IPS-15b (cell line): ENCODE data around the gene PLEKHA7.
"Not testable (repeated sequence)": the region's sequence is repeated elsewhere in the genome, so short reads cannot be mapped to it uniquely, and the experiment has no call there.

Source experiments
- H3K27me3 ChIP-seq: one replicate; pipeline ENCODE4 v1.6.1; 2013; ENCODE audit warnings: low read length; ENCODE audit not compliant: control insufficient read depth, insufficient read depth
- H3K36me3 ChIP-seq: one replicate; pipeline ENCODE4 v1.6.1; 2013; ENCODE audit warnings: low read length; ENCODE audit not compliant: control insufficient read depth, insufficient read depth
- H3K4me1 ChIP-seq: one replicate; pipeline ENCODE4 v1.6.1; 2013; ENCODE audit warnings: mild to moderate bottlenecking, low read length; ENCODE audit not compliant: control insufficient read depth, insufficient read depth
- H3K4me3 ChIP-seq: one replicate; pipeline ENCODE4 v1.5.1; 2013; ENCODE audit warnings: low read depth, low read length
- H3K9ac ChIP-seq: one replicate; pipeline ENCODE4 v1.6.1; 2013; ENCODE audit warnings: low read depth, mild to moderate bottlenecking, low read length
- H3K9me3 ChIP-seq: one replicate; pipeline ENCODE4 v1.6.1; 2013; ENCODE audit warnings: mild to moderate bottlenecking, low read length; ENCODE audit not compliant: control insufficient read depth, insufficient read depth

PLEKHA7 gene

GRCh38 chr11:16912692-16913111 is 101.5 kb downstream of the PLEKHA7 start:
- no peak overlapping the region for H3K9ac ChIP-seq
- H3K36me3 ChIP-seq = no peaks in the 10 kb centered on the region
- peaks cover 3% of the 10 kb centered on the region for H3K4me1 ChIP-seq
- H3K27me3 ChIP-seq = no peaks in the 10 kb centered on the region
- H3K9me3 ChIP-seq = no peaks in the 10 kb centered on the region
- no peak overlapping the region for H3K4me3 ChIP-seq

DNA sequence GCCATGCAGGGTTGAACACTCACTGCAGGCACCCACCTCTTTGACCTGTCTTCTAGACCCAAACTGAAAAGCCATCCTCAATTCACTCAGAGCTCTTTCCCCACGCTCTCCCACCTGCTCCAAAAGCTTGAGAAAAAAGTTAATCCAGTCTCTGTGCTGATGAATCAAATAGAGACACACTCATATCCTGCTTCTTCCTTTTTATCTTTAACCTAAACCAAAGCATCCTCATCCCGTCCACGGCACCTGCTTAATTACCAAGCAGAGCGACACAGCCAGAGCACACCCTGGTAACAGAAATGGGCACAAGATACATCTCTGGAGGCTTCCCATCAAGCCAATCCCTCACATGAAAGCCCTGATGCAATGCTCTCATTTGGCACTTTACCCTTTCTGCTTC is 102.6 kb downstream of the PLEKHA7 start:
- H3K36me3 ChIP-seq = no peaks in the 10 kb centered on the region
- no peaks in the 10 kb centered on the region for H3K9me3 ChIP-seq
- H3K4me3 ChIP-seq = no peak overlapping the region
- peaks cover 3% of the 10 kb centered on the region for H3K4me1 ChIP-seq
- no peak overlapping the region for H3K9ac ChIP-seq
- H3K27me3 ChIP-seq = no peaks in the 10 kb centered on the region

GRCh38 chr11:16911186-16911585 is 103.0 kb downstream of the PLEKHA7 start:
- Histone ChIP-seq H3K4me1 (peaks cover 3% of the 10 kb centered on the region), H3K9ac (no peak overlapping the region)

DNA sequence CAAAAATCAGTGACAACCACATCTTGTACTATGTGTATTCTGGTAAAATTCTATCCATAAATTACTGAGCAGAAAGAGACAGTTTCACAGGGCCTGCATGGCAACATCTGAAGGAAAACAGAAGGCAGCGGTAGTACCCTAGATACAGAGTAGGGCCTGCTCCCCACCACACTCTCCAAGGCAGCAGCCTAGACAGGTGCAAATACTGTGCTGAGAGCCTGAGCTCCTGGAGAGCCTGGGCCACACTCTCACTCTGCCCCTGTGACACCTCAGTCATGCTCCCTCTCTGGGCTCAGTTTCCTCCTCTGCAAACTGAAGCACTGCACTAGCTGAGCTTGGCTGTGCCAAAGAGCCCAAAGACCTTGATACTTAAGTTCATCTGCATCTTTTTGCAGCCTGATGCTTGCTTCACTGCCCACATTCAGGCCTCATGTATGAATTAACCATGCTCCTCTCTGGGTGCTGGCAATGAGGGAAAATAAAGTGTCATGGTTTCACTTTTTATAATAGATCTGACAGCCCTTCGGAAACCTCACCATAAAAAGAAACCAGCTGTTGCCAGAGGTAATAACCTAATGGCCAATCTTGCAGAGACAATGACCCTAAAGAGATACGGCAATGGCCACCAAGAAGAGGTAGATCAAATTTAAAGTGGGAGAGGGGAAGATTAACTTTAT is 104.7 kb downstream of the PLEKHA7 start:
- no peaks in the 10 kb centered on the region for H3K27me3 ChIP-seq
- no peak overlapping the region for H3K9ac ChIP-seq
- H3K4me3 ChIP-seq = no peak overlapping the region
- H3K9me3 ChIP-seq = no peaks in the 10 kb centered on the region
- H3K36me3 ChIP-seq = no peaks in the 10 kb centered on the region
- peaks cover 3% of the 10 kb centered on the region for H3K4me1 ChIP-seq

More at GRCh38 chr11:16911186-16911585, 103.0 kb downstream of the PLEKHA7 start:
- Histone ChIP-seq H3K27me3 (no peaks in the 10 kb centered on the region), H3K9me3 (no peaks in the 10 kb centered on the region), H3K4me3 (no peak overlapping the region), H3K36me3 (no peaks in the 10 kb centered on the region)

- Histone ChIP-seq H3K9ac (no peak overlapping the region), H3K4me3 (no peak overlapping the region), H3K4me1 (no peaks in the 10 kb centered on the region)
Measured at GRCh38 chr11:16905375-16905774, 108.8 kb downstream of the PLEKHA7 start.

GRCh38 chr11:16904761-16905160 is 109.5 kb downstream of the PLEKHA7 start:
- H3K9ac ChIP-seq, H3K9me3 ChIP-seq, H3K4me3 ChIP-seq, H3K27me3 ChIP-seq, H3K36me3 ChIP-seq, H3K4me1 ChIP-seq: not testable (repeated sequence)

More at GRCh38 chr11:16905375-16905774, 108.8 kb downstream of the PLEKHA7 start:
- no peaks in the 10 kb centered on the region for H3K27me3 ChIP-seq
- no peaks in the 10 kb centered on the region for H3K36me3 ChIP-seq
- H3K9me3 ChIP-seq = no peaks in the 10 kb centered on the region

DNA sequence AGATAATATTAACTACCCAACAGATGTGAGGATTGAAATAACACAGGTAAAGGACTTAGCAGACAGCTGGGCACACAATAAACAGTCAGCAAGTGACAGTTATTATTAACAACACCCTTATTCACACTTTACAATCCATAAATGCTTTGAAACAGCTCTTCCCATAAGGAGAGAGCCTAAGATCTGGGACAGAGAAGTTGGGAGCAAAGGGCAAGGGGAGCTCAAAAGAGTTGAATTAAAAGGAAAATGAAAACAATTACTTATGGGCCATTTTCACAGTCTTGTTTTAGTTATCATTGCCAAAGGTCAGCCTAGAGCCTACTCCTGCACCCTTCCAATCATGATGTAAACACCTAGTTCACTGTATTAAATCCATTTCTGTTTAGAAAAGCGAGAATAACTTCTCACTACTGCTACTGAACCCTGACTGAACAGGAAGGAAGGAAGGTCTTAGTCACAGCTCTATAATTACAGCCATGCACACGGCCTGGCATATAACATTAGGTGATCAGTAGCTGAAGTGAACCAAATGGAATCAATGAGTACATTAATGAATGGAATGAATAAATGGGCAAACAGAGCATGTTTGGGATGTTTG is 111.3 kb downstream of the PLEKHA7 start:
- H3K9ac ChIP-seq = no peak overlapping the region
- H3K4me1 ChIP-seq = peaks cover 14% of the 10 kb centered on the region
- no peak overlapping the region for H3K4me3 ChIP-seq

DNA sequence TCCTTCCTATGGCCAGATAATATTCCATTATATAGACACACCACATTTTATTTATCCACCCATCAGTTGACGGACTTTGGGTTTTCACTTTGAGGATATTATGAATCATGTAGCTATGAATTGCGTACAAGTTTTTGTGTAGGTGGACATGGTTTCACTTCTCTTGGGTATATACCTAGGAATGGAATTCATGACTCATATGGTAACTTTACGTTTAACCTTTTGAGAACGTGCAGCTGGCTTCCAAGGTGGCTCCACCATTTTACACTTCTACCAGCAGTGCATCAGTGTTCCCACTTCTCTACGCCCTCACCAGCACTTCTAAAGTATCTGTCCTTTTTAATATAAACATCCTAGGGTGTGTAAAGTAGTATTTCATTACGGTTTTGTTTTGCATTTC is 112.0 kb downstream of the PLEKHA7 start:
- Histone ChIP-seq H3K9me3 (no peaks in the 10 kb centered on the region), H3K9ac (no peak overlapping the region)

More for the DNA sequence above, 111.3 kb downstream of the PLEKHA7 start:
- Histone ChIP-seq H3K9me3 (no peaks in the 10 kb centered on the region), H3K36me3 (no peaks in the 10 kb centered on the region), H3K27me3 (peaks cover 5% of the 10 kb centered on the region)

DNA sequence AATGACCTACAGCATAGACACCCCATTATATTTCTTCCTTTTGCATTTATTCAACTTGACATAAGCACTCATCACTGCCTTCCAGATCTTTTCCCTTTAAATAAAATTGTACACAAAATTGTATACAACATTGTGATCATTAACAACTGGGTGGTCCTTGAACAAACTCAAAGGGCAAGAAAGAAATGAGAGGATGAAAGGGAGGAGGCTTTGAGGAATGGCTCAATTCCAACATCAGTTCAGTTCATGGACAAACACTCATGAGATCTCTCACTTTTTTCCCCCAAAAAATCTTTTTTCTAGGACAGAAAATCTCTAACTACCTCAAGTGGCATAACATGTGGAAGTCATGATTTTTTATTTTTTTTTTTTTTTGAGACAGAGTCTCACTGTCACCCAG is 113.7 kb downstream of the PLEKHA7 start:
- no peaks in the 10 kb centered on the region for H3K36me3 ChIP-seq
- H3K4me1 ChIP-seq = peaks cover 30% of the 10 kb centered on the region
- peaks cover 21% of the 10 kb centered on the region for H3K27me3 ChIP-seq
- no peaks in the 10 kb centered on the region for H3K9me3 ChIP-seq
- H3K4me3 ChIP-seq = no peak overlapping the region
- H3K9ac ChIP-seq = no peak overlapping the region

More for the DNA sequence above, 112.0 kb downstream of the PLEKHA7 start:
- peaks cover 18% of the 10 kb centered on the region for H3K4me1 ChIP-seq
- H3K4me3 ChIP-seq = no peak overlapping the region
- peaks cover 5% of the 10 kb centered on the region for H3K27me3 ChIP-seq
- no peaks in the 10 kb centered on the region for H3K36me3 ChIP-seq

GRCh38 chr11:16899708-16900303 is 114.4 kb downstream of the PLEKHA7 start:
- H3K9me3 ChIP-seq = no peaks in the 10 kb centered on the region
- peaks cover 24% of the 10 kb centered on the region for H3K27me3 ChIP-seq
- H3K36me3 ChIP-seq = no peaks in the 10 kb centered on the region
- no peak overlapping the region for H3K4me3 ChIP-seq
- no peak overlapping the region for H3K9ac ChIP-seq
- H3K4me1 ChIP-seq = peaks cover 31% of the 10 kb centered on the region

DNA sequence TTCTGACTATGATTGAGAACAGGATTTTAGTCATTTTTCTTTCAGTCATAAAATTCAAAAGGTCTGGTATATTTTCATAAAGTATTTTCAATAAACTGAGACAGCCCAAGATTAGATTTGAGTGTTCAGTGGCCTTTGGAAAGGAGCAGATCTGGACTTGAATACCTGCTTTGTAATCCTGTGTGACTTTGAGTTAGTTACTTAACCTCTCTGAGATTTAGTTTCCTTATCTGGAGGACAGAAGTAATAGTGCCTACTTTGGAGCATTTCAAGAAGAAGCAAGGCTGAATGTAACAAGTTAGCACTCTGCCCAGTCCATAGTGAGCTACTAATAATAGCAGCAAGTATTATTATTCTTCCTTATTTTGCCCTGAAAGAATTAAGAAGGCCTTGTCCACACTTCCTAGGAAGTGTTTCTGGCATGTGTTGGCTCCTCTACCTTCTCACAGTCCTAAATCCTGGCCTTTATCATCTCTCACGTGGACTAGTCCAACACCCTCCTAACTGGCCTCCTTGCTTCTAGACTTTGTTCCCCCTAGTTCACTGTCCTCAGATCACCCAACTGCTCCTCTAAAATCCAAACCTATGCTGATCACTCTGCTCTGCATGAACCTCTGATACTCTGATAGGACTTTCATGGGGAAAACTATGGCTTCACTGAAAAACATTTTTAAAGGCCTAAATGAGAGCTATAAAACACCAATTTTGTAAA is 115.8 kb downstream of the PLEKHA7 start:
- no peaks in the 10 kb centered on the region for H3K9me3 ChIP-seq
- no peak overlapping the region for H3K4me3 ChIP-seq
- no peak overlapping the region for H3K9ac ChIP-seq
- peaks cover 33% of the 10 kb centered on the region for H3K4me1 ChIP-seq
- peaks cover 26% of the 10 kb centered on the region for H3K27me3 ChIP-seq
- no peaks in the 10 kb centered on the region for H3K36me3 ChIP-seq
